Suprapubic skin (tissue), 3 donors: ENCODE data around the gene REXO1.
"Not testable (repeated sequence)": the region's sequence is repeated elsewhere in the genome, so short reads cannot be mapped to it uniquely, and the experiment has no call there.

Experiments used
- CTCF ChIP-seq, 2 donors: fragments of 200-600 bp in 1 of 2; fragments of 450-650 bp in 1 of 2; sonication (generic) in 1 of 2; IDR thresholded peaks; one replicate each; pipeline ENCODE4 v1.5.1; 2016 to 2019; ENCODE audit warnings: antibody characterized with exemption in 2 of 2, mild to moderate bottlenecking in 1 of 2, moderate library complexity in 1 of 2
- EP300 ChIP-seq: sonication (generic); formaldehyde crosslinking; IDR thresholded peaks from one replicate; pipeline ENCODE4 v1.6.1; 2017; ENCODE audit warnings: antibody characterized with exemption

GRCh38 chr19:1877280-1877660, 29.0 kb upstream of the REXO1 start:
- TF ChIP-seq CTCF (IDR thresholded peaks at IDR 0.05); EP300: not testable (repeated sequence)
